ENCODE results near the gene OR6M1.

Gene OR6M1

GRCh38 chr11:123815122-123815521, 9.0 kb upstream of the OR6M1 start:
- H3K4me1 ChIP-seq (ENCODE audit: control insufficient read depth, insufficient read depth, low read length), result no peaks in the 10 kb centered on the region
- no peaks in the 10 kb centered on the region for H3K36me3 ChIP-seq (ENCODE audit: control insufficient read depth, insufficient read depth, low read length)
- H3K27ac ChIP-seq (ENCODE audit: low read depth, low read length), result no peak overlapping the region
- no peaks in the 10 kb centered on the region for H3K9me3 ChIP-seq (ENCODE audit: control insufficient read depth, insufficient read depth, low read depth, low read length)
- H3K4me3 ChIP-seq (ENCODE audit: low read depth, low read length), result no peak overlapping the region
- H3K9ac ChIP-seq (ENCODE audit: low read length), result no peak overlapping the region
- no peaks in the 10 kb centered on the region for H3K27me3 ChIP-seq (ENCODE audit: control insufficient read depth, insufficient read depth, low read length)

GRCh38 chr11:123801765-123802164, 4.4 kb downstream of the OR6M1 start:
- H3K4me1 ChIP-seq (ENCODE audit: control insufficient read depth, insufficient read depth, low read length), result peaks cover 5% of the 10 kb centered on the region; the same call in 1 of the 2 replicates
- no peaks in the 10 kb centered on the region for H3K9me3 ChIP-seq (ENCODE audit: control insufficient read depth, insufficient read depth, low read depth, low read length)
- H3K9ac ChIP-seq (ENCODE audit: low read length), result no peak overlapping the region
- no peaks in the 10 kb centered on the region for H3K27me3 ChIP-seq (ENCODE audit: control insufficient read depth, insufficient read depth, low read length)
- H3K36me3 ChIP-seq (ENCODE audit: control insufficient read depth, insufficient read depth, low read length), result no peaks in the 10 kb centered on the region
- no peak overlapping the region for H3K27ac ChIP-seq (ENCODE audit: low read depth, low read length)
- no peak overlapping the region for H3K4me3 ChIP-seq (ENCODE audit: low read depth, low read length)

DNA sequence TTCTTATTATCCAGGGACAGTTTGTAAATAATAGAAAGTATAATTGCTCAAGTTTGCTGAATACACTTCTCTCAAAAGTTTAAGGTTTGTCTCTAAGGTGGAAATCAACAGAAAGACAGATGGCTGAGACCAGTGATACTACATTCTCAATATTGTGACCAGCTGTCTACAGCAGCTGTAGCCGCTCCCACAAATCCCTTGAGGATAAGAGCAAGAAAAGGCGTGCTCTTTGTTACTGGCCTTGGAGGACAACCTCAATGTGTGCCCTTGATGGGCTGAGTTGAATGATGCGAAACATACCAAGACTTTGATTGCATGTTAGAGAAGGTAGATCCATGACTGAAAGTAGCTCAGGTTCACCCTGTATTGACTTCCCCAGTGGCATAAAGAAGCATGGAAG, 6.1 kb downstream of the OR6M1 start:
- Histone ChIP-seq H3K4me3 (ENCODE audit: low read depth, low read length) (no peak overlapping the region), H3K36me3 (ENCODE audit: control insufficient read depth, insufficient read depth, low read length) (no peaks in the 10 kb centered on the region), H3K4me1 (ENCODE audit: control insufficient read depth, insufficient read depth, low read length) (peaks cover 5% of the 10 kb centered on the region; the same call in 1 of the 2 replicates), H3K9ac (ENCODE audit: low read length) (no peak overlapping the region), H3K27ac (ENCODE audit: low read depth, low read length) (no peak overlapping the region), H3K9me3 (ENCODE audit: control insufficient read depth, insufficient read depth, low read depth, low read length) (peaks cover 11% of the 10 kb centered on the region; the same call in 1 of the 2 replicates), H3K27me3 (ENCODE audit: control insufficient read depth, insufficient read depth, low read length) (no peaks in the 10 kb centered on the region)

GRCh38 chr11:123799438-123799837, 6.7 kb downstream of the OR6M1 start:
- Histone ChIP-seq H3K4me1 (ENCODE audit: control insufficient read depth, insufficient read depth, low read length) (peaks cover 5% of the 10 kb centered on the region; the same call in 1 of the 2 replicates), H3K36me3 (ENCODE audit: control insufficient read depth, insufficient read depth, low read length) (no peaks in the 10 kb centered on the region), H3K27ac (ENCODE audit: low read depth, low read length) (no peak overlapping the region), H3K9ac (ENCODE audit: low read length) (no peak overlapping the region), H3K27me3 (ENCODE audit: control insufficient read depth, insufficient read depth, low read length) (no peaks in the 10 kb centered on the region), H3K4me3 (ENCODE audit: low read depth, low read length) (no peak overlapping the region), H3K9me3 (ENCODE audit: control insufficient read depth, insufficient read depth, low read depth, low read length) (peaks cover 15% of the 10 kb centered on the region; the same call in 1 of the 2 replicates)

- peaks cover 5% of the 10 kb centered on the region; the same call in 1 of the 2 replicates for H3K4me1 ChIP-seq (ENCODE audit: control insufficient read depth, insufficient read depth, low read length)
- no peak overlapping the region for H3K4me3 ChIP-seq (ENCODE audit: low read depth, low read length)
- H3K27ac ChIP-seq (ENCODE audit: low read depth, low read length), result no peak overlapping the region
- no peaks in the 10 kb centered on the region for H3K27me3 ChIP-seq (ENCODE audit: control insufficient read depth, insufficient read depth, low read length)
- H3K9me3 ChIP-seq (ENCODE audit: control insufficient read depth, insufficient read depth, low read depth, low read length), result peaks cover 22% of the 10 kb centered on the region
- H3K9ac ChIP-seq (ENCODE audit: low read length), result no peak overlapping the region
- H3K36me3 ChIP-seq (ENCODE audit: control insufficient read depth, insufficient read depth, low read length), result no peaks in the 10 kb centered on the region
Measured at GRCh38 chr11:123798513-123799252, 7.5 kb downstream of the OR6M1 start.

GRCh38 chr11:123798079-123798478, 8.1 kb downstream of the OR6M1 start:
- H3K27ac ChIP-seq (ENCODE audit: low read depth, low read length), result peak overlapping the region; percentile 15; the same call in 1 of the 2 replicates
- no peaks in the 10 kb centered on the region for H3K27me3 ChIP-seq (ENCODE audit: control insufficient read depth, insufficient read depth, low read length)
- H3K9ac ChIP-seq (ENCODE audit: low read length), result no peak overlapping the region
- H3K4me1 ChIP-seq (ENCODE audit: control insufficient read depth, insufficient read depth, low read length), result peaks cover 5% of the 10 kb centered on the region; the same call in 1 of the 2 replicates
- no peak overlapping the region for H3K4me3 ChIP-seq (ENCODE audit: low read depth, low read length)
- H3K36me3 ChIP-seq (ENCODE audit: control insufficient read depth, insufficient read depth, low read length), result no peaks in the 10 kb centered on the region
- H3K9me3 ChIP-seq (ENCODE audit: control insufficient read depth, insufficient read depth, low read depth, low read length), result peaks cover 26% of the 10 kb centered on the region

- Histone ChIP-seq H3K4me1 (ENCODE audit: control insufficient read depth, insufficient read depth, low read length) (peaks cover 5% of the 10 kb centered on the region; the same call in 1 of the 2 replicates), H3K27ac (ENCODE audit: low read depth, low read length) (peak overlapping the region; percentile 15; the same call in 1 of the 2 replicates), H3K27me3 (ENCODE audit: control insufficient read depth, insufficient read depth, low read length) (no peaks in the 10 kb centered on the region), H3K9me3 (ENCODE audit: control insufficient read depth, insufficient read depth, low read depth, low read length) (peaks cover 26% of the 10 kb centered on the region), H3K36me3 (ENCODE audit: control insufficient read depth, insufficient read depth, low read length) (no peaks in the 10 kb centered on the region), H3K9ac (ENCODE audit: low read length) (no peak overlapping the region), H3K4me3 (ENCODE audit: low read depth, low read length) (no peak overlapping the region)
Measured at GRCh38 chr11:123797541-123797940, 8.6 kb downstream of the OR6M1 start.

- Histone ChIP-seq H3K4me1 (ENCODE audit: control insufficient read depth, insufficient read depth, low read length) (peaks cover 5% of the 10 kb centered on the region; the same call in 1 of the 2 replicates), H3K4me3 (ENCODE audit: low read depth, low read length) (no peak overlapping the region), H3K27me3 (ENCODE audit: control insufficient read depth, insufficient read depth, low read length) (no peaks in the 10 kb centered on the region), H3K27ac (ENCODE audit: low read depth, low read length) (no peak overlapping the region), H3K36me3 (ENCODE audit: control insufficient read depth, insufficient read depth, low read length) (no peaks in the 10 kb centered on the region), H3K9me3 (ENCODE audit: control insufficient read depth, insufficient read depth, low read depth, low read length) (peaks cover 26% of the 10 kb centered on the region), H3K9ac (ENCODE audit: low read length) (no peak overlapping the region)
Measured at GRCh38 chr11:123797114-123797513, 9.0 kb downstream of the OR6M1 start.

DNA sequence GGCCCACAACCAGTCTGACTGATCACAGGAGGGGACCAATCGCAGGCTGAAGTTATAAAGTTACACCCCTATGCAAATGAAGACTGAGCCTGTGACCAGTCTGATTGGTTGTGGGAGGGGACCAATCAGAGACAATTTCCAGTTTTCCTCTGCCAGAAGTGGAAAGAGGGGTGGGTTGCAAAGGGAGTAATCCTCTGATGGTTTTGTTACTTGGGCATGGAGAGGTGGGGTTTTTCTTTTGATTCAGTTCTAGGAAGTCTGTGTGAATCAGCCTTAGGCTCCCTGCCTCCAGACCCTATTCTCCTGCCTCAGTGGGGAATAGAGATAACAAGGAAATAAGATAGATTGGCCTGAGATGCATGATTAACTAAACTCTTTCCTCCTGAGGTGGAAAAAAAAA, 9.9 kb downstream of the OR6M1 start:
- Histone ChIP-seq H3K4me1 (ENCODE audit: control insufficient read depth, insufficient read depth, low read length) (peaks cover 5% of the 10 kb centered on the region; the same call in 1 of the 2 replicates), H3K27me3 (ENCODE audit: control insufficient read depth, insufficient read depth, low read length) (no peaks in the 10 kb centered on the region), H3K27ac (ENCODE audit: low read depth, low read length) (no peak overlapping the region), H3K4me3 (ENCODE audit: low read depth, low read length) (no peak overlapping the region), H3K36me3 (ENCODE audit: control insufficient read depth, insufficient read depth, low read length) (no peaks in the 10 kb centered on the region), H3K9ac (ENCODE audit: low read length) (no peak overlapping the region), H3K9me3 (ENCODE audit: control insufficient read depth, insufficient read depth, low read depth, low read length) (peaks cover 33% of the 10 kb centered on the region)

GRCh38 chr11:123783536-123783935, 22.6 kb downstream of the OR6M1 start:
- no peak overlapping the region for H3K9ac ChIP-seq (ENCODE audit: low read length)
- no peak overlapping the region for H3K4me3 ChIP-seq (ENCODE audit: low read depth, low read length)
- peaks cover 21% of the 10 kb centered on the region; the same call in 1 of the 2 replicates for H3K9me3 ChIP-seq (ENCODE audit: control insufficient read depth, insufficient read depth, low read depth, low read length)
- H3K27ac ChIP-seq (ENCODE audit: low read depth, low read length), result no peak overlapping the region
- peaks cover 7% of the 10 kb centered on the region; the same call in 1 of the 2 replicates for H3K4me1 ChIP-seq (ENCODE audit: control insufficient read depth, insufficient read depth, low read length)
- H3K36me3 ChIP-seq (ENCODE audit: control insufficient read depth, insufficient read depth, low read length), result no peaks in the 10 kb centered on the region; the same call in 1 of the 2 replicates
- no peaks in the 10 kb centered on the region for H3K27me3 ChIP-seq (ENCODE audit: control insufficient read depth, insufficient read depth, low read length)

GRCh38 chr11:123778511-123778910, 27.6 kb downstream of the OR6M1 start:
- Histone ChIP-seq H3K36me3 (ENCODE audit: control insufficient read depth, insufficient read depth, low read length) (no peaks in the 10 kb centered on the region; the same call in 1 of the 2 replicates), H3K4me3 (ENCODE audit: low read depth, low read length) (no peak overlapping the region), H3K4me1 (ENCODE audit: control insufficient read depth, insufficient read depth, low read length) (peaks cover 45% of the 10 kb centered on the region), H3K9ac (ENCODE audit: low read length) (no peak overlapping the region), H3K9me3 (ENCODE audit: control insufficient read depth, insufficient read depth, low read depth, low read length) (peaks cover 10% of the 10 kb centered on the region; the same call in 1 of the 2 replicates), H3K27me3 (ENCODE audit: control insufficient read depth, insufficient read depth, low read length) (no peaks in the 10 kb centered on the region), H3K27ac (ENCODE audit: low read depth, low read length) (no peak overlapping the region)

All from HUES6 (cell line).